Right hindlimb (tissue), 1 donor: ENCODE data around the gene ZNF200.
"Not testable (repeated sequence)": the region's sequence is repeated elsewhere in the genome, so short reads cannot be mapped to it uniquely, and the experiment has no call there.

Source experiments
- DNase-seq: peaks from one replicate; pipeline ENCODE4 v3.0.0-alpha.2; 2018

ZNF200 gene

GRCh38 chr16:3197694-3198333 is 37.1 kb downstream of the ZNF200 start:
- not testable (repeated sequence) for DNase-seq

GRCh38 chr16:3195975-3196374 is 39.0 kb downstream of the ZNF200 start:
- no peak for DNase-seq

GRCh38 chr16:3194792-3195191 is 40.2 kb downstream of the ZNF200 start:
- no peak for DNase-seq

GRCh38 chr16:3193221-3194212 is 41.4 kb downstream of the ZNF200 start:
- no peak for DNase-seq

GRCh38 chr16:3192476-3193019 is 42.4 kb downstream of the ZNF200 start:
- no peak for DNase-seq

GRCh38 chr16:3190949-3191353 is 44.0 kb downstream of the ZNF200 start:
- DNase-seq = no peak

GRCh38 chr16:3189869-3190268 is 45.1 kb downstream of the ZNF200 start:
- no peak for DNase-seq

GRCh38 chr16:3188925-3189825 is 45.8 kb downstream of the ZNF200 start:
- no peak for DNase-seq

- DNase-seq = no peak
Measured at GRCh38 chr16:3188675-3188924, 46.4 kb downstream of the ZNF200 start.

- no peak for DNase-seq
Measured at GRCh38 chr16:3187798-3188674, 46.9 kb downstream of the ZNF200 start, which contains the start of gene OR1F1. OR1F1 (plus strand) TSS chr16:3188204.

GRCh38 chr16:3186946-3187690 is 47.8 kb downstream of the ZNF200 start:
- DNase-seq = no peak

- DNase-seq = no peak
Measured at GRCh38 chr16:3183445-3184139, 51.4 kb downstream of the ZNF200 start.

- DNase-seq = no peak
Measured at GRCh38 chr16:3182608-3183444, 52.1 kb downstream of the ZNF200 start.

- not testable (repeated sequence) for DNase-seq
Measured at GRCh38 chr16:3182293-3182607, 52.7 kb downstream of the ZNF200 start.

- no peak for DNase-seq
Measured at GRCh38 chr16:3180445-3180878, 54.5 kb downstream of the ZNF200 start.

- no peak for DNase-seq
Measured at GRCh38 chr16:3179651-3180050, 55.3 kb downstream of the ZNF200 start.

- peak; percentile 23 for DNase-seq
Measured at GRCh38 chr16:3175157-3176093, 59.5 kb downstream of the ZNF200 start.

GRCh38 chr16:3174618-3175148 is 60.3 kb downstream of the ZNF200 start:
- no peak for DNase-seq
